H1 (cell line): ENCODE measurements around the gene TNNT3. TPM values are rescaled to one million over a fixed set of nuclear protein-coding genes. Genes with fewer than 3 reads are reported as not detected.

Experiments used
- CTCF ChIA-PET: fragments of 300-600 bp; sonication (Branson Sonifier 250); formaldehyde crosslinking; loops from one replicate; lab custom pipeline; 2021; ENCODE audit not compliant: partially characterized antibody; lab: Charles Lee
- POLR2A ChIA-PET: fragments of 300-600 bp; sonication (Branson Sonifier 250); formaldehyde crosslinking; loops from one replicate; lab custom pipeline; 2021; ENCODE audit warnings: inconsistent platforms; ENCODE audit not compliant: partially characterized antibody; lab: Charles Lee
- DNase-seq, 2 experiments: peaks; one replicate each; pipeline versions ENCODE4 v3.0.0 to v3.0.0-alpha.2; 2010 to 2022; ENCODE audit warnings: low spot score in 2 of 2, low read depth in 1 of 2, mixed read lengths in 1 of 2
- FAIRE-seq: peaks from 2 replicates; lab custom pipeline; 2011; peaks lifted over from hg19 to GRCh38; lab: Jason Lieb, UNC
- H2AFZ ChIP-seq: 2 replicates; pipeline ENCODE4 v1.8.1; 2012; ENCODE audit warnings: low read length, inconsistent platforms
- H2AK5ac ChIP-seq: 2 replicates; pipeline ENCODE4 v1.6.1; 2013; ENCODE audit warnings: low read depth, low read length
- H2BK120ac ChIP-seq: replicated peaks from 2 replicates; pipeline ENCODE3; 2013; ENCODE audit warnings: low read depth, low read length, inconsistent platforms
- H2BK12ac ChIP-seq: 2 replicates; pipeline ENCODE4 v1.6.1; 2013; ENCODE audit warnings: low read depth, low read length
- H2BK15ac ChIP-seq: 2 replicates; pipeline ENCODE4 v1.6.1; 2013; ENCODE audit warnings: low read length
- H2BK20ac ChIP-seq: 2 replicates; pipeline ENCODE4 v1.6.1; 2013; ENCODE audit warnings: low read length
- H2BK5ac ChIP-seq: 2 replicates; pipeline ENCODE4 v1.6.1; 2013; ENCODE audit warnings: low read depth, low read length
- H3K14ac ChIP-seq: 2 replicates; pipeline ENCODE4 v1.6.1; 2013; ENCODE audit warnings: inconsistent platforms; ENCODE audit not compliant: insufficient read length
- H3K18ac ChIP-seq: 2 replicates; pipeline ENCODE4 v1.6.1; 2013; ENCODE audit warnings: low read length; ENCODE audit errors: extremely low read depth
- H3K23ac ChIP-seq: 2 replicates; pipeline ENCODE4 v1.6.1; 2013; ENCODE audit warnings: inconsistent platforms; ENCODE audit not compliant: insufficient read length
- H3K23me2 ChIP-seq: 2 replicates; pipeline ENCODE4 v1.6.1; 2013; ENCODE audit warnings: low read depth, low read length
- H3K27ac ChIP-seq: 2 replicates; pipeline ENCODE4 v1.6.1; 2011; ENCODE audit warnings: low read depth, low read length, inconsistent platforms
- H3K27me3 ChIP-seq, 4 experiments: replicated peaks in 1 of 4; 1 replicate in 1 of 4; 2 replicates in 3 of 4; pipeline versions ENCODE4 v1.6.1 to v1.8.1; 2011 to 2013; ENCODE audit warnings: low read length in 3 of 4, mild to moderate bottlenecking in 3 of 4, inconsistent platforms in 2 of 4, mixed read lengths in 2 of 4, moderate library complexity in 1 of 4; ENCODE audit not compliant: control insufficient read depth in 3 of 4, insufficient read depth in 3 of 4; ENCODE audit errors: extremely low read depth in 1 of 4
- H3K36me3 ChIP-seq, 4 experiments: 2 replicates each; pipeline versions ENCODE4 v1.6.1 to v1.8.1; 2011 to 2013; ENCODE audit warnings: mild to moderate bottlenecking in 4 of 4, low read length in 3 of 4, moderate library complexity in 2 of 4, control low read depth in 1 of 4, inconsistent platforms in 1 of 4; ENCODE audit not compliant: insufficient read depth in 4 of 4, control insufficient read depth in 2 of 4
- H3K4ac ChIP-seq: replicated peaks from 2 replicates; pipeline ENCODE3; 2013; ENCODE audit warnings: low read length, low read depth, mixed read lengths, inconsistent platforms; ENCODE audit not compliant: insufficient read length
- H3K4me1 ChIP-seq, 4 experiments: replicated peaks in 1 of 4; 1 replicate in 1 of 4; 2 replicates in 3 of 4; pipeline versions ENCODE4 v1.6.1 to v1.8.1; 2011 to 2013; ENCODE audit warnings: low read length in 3 of 4, inconsistent platforms in 2 of 4, mixed read lengths in 1 of 4; ENCODE audit not compliant: insufficient read depth in 4 of 4, control insufficient read depth in 3 of 4
- H3K4me2 ChIP-seq, 2 experiments: 2 replicates each; pipeline versions ENCODE4 v1.6.1 to v1.8.1; 2011 to 2013; ENCODE audit warnings: low read depth in 2 of 2, low read length in 2 of 2, control low read depth in 1 of 2, inconsistent platforms in 1 of 2, mild to moderate bottlenecking in 1 of 2; ENCODE audit not compliant: insufficient read depth in 1 of 2
- H3K4me3 ChIP-seq, 4 experiments: fragments of 200-600, 300-600 bp in 1 of 4; sonication (generic), shearing (Covaris generic), sonication (Bioruptor Twin) in 1 of 4; 2 replicates each; pipeline versions ENCODE4 v1.5.1 to v1.8.1; 2011 to 2016; ENCODE audit warnings: low read length in 4 of 4, low read depth in 3 of 4, control low read depth in 2 of 4, inconsistent platforms in 2 of 4, mild to moderate bottlenecking in 2 of 4, mixed read lengths in 1 of 4, moderate library complexity in 1 of 4; ENCODE audit not compliant: insufficient read depth in 2 of 4; ENCODE audit errors: extremely low read depth in 1 of 4
- H3K56ac ChIP-seq: replicated peaks from 2 replicates; pipeline ENCODE3; 2013; ENCODE audit warnings: low read depth, mild to moderate bottlenecking, mixed read lengths, low read length, inconsistent platforms; ENCODE audit not compliant: insufficient read length
- H3K79me1 ChIP-seq: 2 replicates; pipeline ENCODE4 v1.6.1; 2013; ENCODE audit warnings: low read depth, low read length, control low read depth
- H3K79me2 ChIP-seq, 2 experiments: 2 replicates each; pipeline versions ENCODE4 v1.6.1 to v1.8.1; 2012 to 2013; ENCODE audit warnings: low read length in 2 of 2, mild to moderate bottlenecking in 2 of 2, inconsistent platforms in 1 of 2; ENCODE audit not compliant: insufficient read depth in 2 of 2, control insufficient read depth in 1 of 2
- H3K9ac ChIP-seq, 4 experiments: replicated peaks in 1 of 4; 1 replicate in 1 of 4; 2 replicates in 3 of 4; pipeline versions ENCODE4 v1.6.1 to v1.8.1; 2011 to 2013; ENCODE audit warnings: low read depth in 3 of 4, low read length in 3 of 4, control low read depth in 2 of 4, mild to moderate bottlenecking in 2 of 4, moderate library complexity in 2 of 4, inconsistent platforms in 1 of 4; ENCODE audit errors: extremely low read depth in 1 of 4
- H3K9me3 ChIP-seq, 2 experiments: 2 replicates each; pipeline versions ENCODE4 v1.6.1 to v1.8.1; 2012 to 2013; ENCODE audit warnings: mild to moderate bottlenecking in 2 of 2, moderate library complexity in 2 of 2, control low read depth in 1 of 2, inconsistent platforms in 1 of 2, low read depth in 1 of 2, low read length in 1 of 2, mixed read lengths in 1 of 2; ENCODE audit not compliant: insufficient read depth in 2 of 2
- H4K20me1 ChIP-seq, 2 experiments: replicated peaks in 1 of 2; 2 replicates each; pipeline versions ENCODE3 to v1.8.1; 2011 to 2013; ENCODE audit warnings: inconsistent platforms in 2 of 2, low read length in 2 of 2, mild to moderate bottlenecking in 1 of 2; ENCODE audit not compliant: insufficient read depth in 2 of 2, control insufficient read depth in 1 of 2
- H4K5ac ChIP-seq: 2 replicates; pipeline ENCODE4 v1.6.1; 2013; ENCODE audit warnings: low read length, low read depth, mixed read lengths, inconsistent platforms; ENCODE audit not compliant: insufficient read length
- H4K8ac ChIP-seq: 2 replicates; pipeline ENCODE4 v1.8.0; 2013; ENCODE audit warnings: mild to moderate bottlenecking, moderate library complexity, low read length, inconsistent platforms; ENCODE audit not compliant: insufficient read depth; ENCODE audit errors: extremely low read depth
- H4K91ac ChIP-seq: replicated peaks from 2 replicates; pipeline ENCODE3; 2013; ENCODE audit warnings: low read length, mixed read lengths, inconsistent platforms; ENCODE audit not compliant: insufficient read length
- EP300 ChIP-seq, 2 experiments: IDR thresholded peaks; 1 replicate in 1 of 2; 2 replicates in 1 of 2; pipeline ENCODE4 v1.6.1; 2011 to 2012; ENCODE audit warnings: low read depth in 2 of 2, low read length in 2 of 2, mild to moderate bottlenecking in 2 of 2, borderline replicate concordance in 1 of 2, inconsistent platforms in 1 of 2, moderate library complexity in 1 of 2
- HDAC6 ChIP-seq: IDR thresholded peaks from one replicate; pipeline ENCODE4 v1.7.1; 2012; ENCODE audit warnings: low read depth, mild to moderate bottlenecking, inconsistent platforms, low read length, moderate library complexity
- KDM5A ChIP-seq: fragments of 200-600 bp; IDR thresholded peaks from 2 replicates; pipeline ENCODE4 v1.7.1; 2012; ENCODE audit warnings: mild to moderate bottlenecking, low read length, inconsistent platforms, mixed read lengths
- MAFK ChIP-seq: IDR thresholded peaks from 2 replicates; pipeline ENCODE4 v1.6.1; 2012; ENCODE audit warnings: low read depth, mild to moderate bottlenecking, improper control_type of control experiment, low read length
- NANOG ChIP-seq: IDR thresholded peaks from 2 replicates; pipeline ENCODE4 v1.6.1; 2011; ENCODE audit warnings: low read length, low read depth, mild to moderate bottlenecking, inconsistent platforms; ENCODE audit not compliant: insufficient read depth, poor library complexity, severe bottlenecking
- RFX5 ChIP-seq: IDR thresholded peaks from 2 replicates; pipeline ENCODE4 v1.6.1; 2011; ENCODE audit warnings: low read depth, low read length, improper control_type of control experiment, borderline replicate concordance
- SIX5 ChIP-seq: IDR thresholded peaks from 2 replicates; pipeline ENCODE4 v1.6.1; 2011; ENCODE audit warnings: mild to moderate bottlenecking, low read depth, low read length
- YY1 ChIP-seq: IDR thresholded peaks from 2 replicates; pipeline ENCODE4 v1.6.1; 2011; ENCODE audit warnings: low read depth, mild to moderate bottlenecking, low read length
- WGBS, 2 experiments: shearing (Covaris generic) in 1 of 2; methylation state at CpG; one replicate each; pipeline versions ENCODE4 v1.1.6 to v1.1.7; 2013 to 2015; ENCODE audit warnings: low lambda C conversion rate in 2 of 2, mixed read lengths in 2 of 2, inconsistent platforms in 1 of 2, low coverage in 1 of 2, missing lambda C conversion rate in 1 of 2; ENCODE audit not compliant: insufficient replicate concordance in 2 of 2, insufficient coverage in 1 of 2, insufficient read length in 1 of 2; ENCODE audit errors: extremely low coverage in 1 of 2, missing lambda C conversion rate in 1 of 2; 5-methylcytosine and 5-hydroxymethylcytosine counted together
- polyA plus RNA-seq, 7 experiments: library from polyadenylated mRNA; depleted of rRNA in 3 of 7; stranded (reverse) in 5 of 7; unstranded in 2 of 7; fragments of >200 nt in 5 of 7; fragments of 200-250 nt in 2 of 7; gene quantifications; 1 replicate in 5 of 7; 2 replicates in 1 of 7; 4 replicates in 1 of 7; pipeline versions ENCODE4 v1.2.1 to v1.2.3, GENCODE V29; 2011 to 2013; ENCODE audit warnings: missing spikeins in 2 of 7, mixed read lengths in 2 of 7
- total RNA-seq: library from RNA; stranded (reverse); fragmentation: NEBNext Ultra II Directional; extraction: Animal tissue kit (Norgen Biotek cat#: 25700); gene quantifications from 2 replicates; pipeline ENCODE4 v1.2.1, GENCODE V29; 2021
- TF ChIP-seq, protein P1 (sequence below): IDR thresholded peaks from 2 replicates; pipeline ENCODE4 v1.6.1; 2011; ENCODE audit warnings: low read length, improper control_type of control experiment

The TNNT3 gene
- total and polyA plus RNA-seq, 2 of the 8 experiments (the other 6 are each of a cell fraction or from before 2014, with no cell fraction given) = not detected

DNA sequence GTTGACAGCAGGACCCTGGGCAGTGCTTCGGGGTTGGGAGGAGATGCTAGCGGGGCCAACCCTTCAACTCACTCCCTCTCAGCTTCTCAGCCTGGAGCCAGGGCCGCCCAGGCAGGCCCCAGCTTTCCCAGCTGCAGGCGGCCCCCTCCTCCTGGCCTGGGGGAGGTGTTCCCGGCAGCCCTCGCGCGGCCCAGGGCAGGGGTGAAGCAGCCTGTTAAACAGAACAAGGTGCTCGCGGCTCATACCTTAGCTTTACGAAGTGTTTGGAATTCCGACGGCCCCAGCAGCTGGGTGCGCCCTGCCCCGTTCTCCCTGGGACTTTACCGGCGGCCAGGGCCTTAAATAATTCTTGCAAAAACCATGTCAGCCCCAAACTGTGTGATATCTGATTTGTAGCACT lies 44.8 kb downstream of the TNNT3 start:
- WGBS, 2 experiments = no CpG with 5 or more reads among the region's 17 CpGs
- DNase-seq (no peak), FAIRE-seq (no peak)
- H3K14ac ChIP-seq = no peak overlapping the region
- no peak overlapping the region for H3K4me3 ChIP-seq
- no peaks in the 10 kb centered on the region for H3K79me2 ChIP-seq
- no peak overlapping the region for H2BK15ac ChIP-seq
- H4K8ac ChIP-seq = no peak overlapping the region
- H2BK120ac ChIP-seq = no peak overlapping the region
- no peaks in the 10 kb centered on the region for H3K23me2 ChIP-seq
- no peak overlapping the region for H3K27ac ChIP-seq
- POLR2A ChIA-PET = interaction anchor here (1.5 kb wide), 1 partner anchor 194 kb away, joined by 3 read pairs; no protein-coding TSS in a partner anchor
- H4K5ac ChIP-seq = no peak overlapping the region
- H2AFZ ChIP-seq = no peak overlapping the region
- no peak overlapping the region for H2BK5ac ChIP-seq
- H3K4me2 ChIP-seq = no peak overlapping the region
- H3K27me3 ChIP-seq = no peaks in the 10 kb centered on the region
- no peak overlapping the region for H2BK20ac ChIP-seq
- H3K4ac ChIP-seq = no peak overlapping the region
- no peaks in the 10 kb centered on the region for H4K20me1 ChIP-seq
- H2BK12ac ChIP-seq = no peak overlapping the region
- no peak overlapping the region for H3K9ac ChIP-seq
- CTCF ChIA-PET = interaction anchor here (0.6 to 6.6 kb wide), 11 partner anchors 9 to 426 kb away, joined by 3 to 100 read pairs (median 3); no protein-coding TSS in a partner anchor
- no peaks in the 10 kb centered on the region for H3K9me3 ChIP-seq
- H3K23ac ChIP-seq = no peak overlapping the region
- no peak overlapping the region for H4K91ac ChIP-seq
- no peaks in the 10 kb centered on the region for H3K79me1 ChIP-seq
- H3K36me3 ChIP-seq = no peaks in the 10 kb centered on the region
- no peak for TF ChIP-seq MAFK
- no peak for TF ChIP-seq HDAC6
- TF ChIP-seq RFX5 = no peak
- TF ChIP-seq EP300 (IDR thresholded peaks at IDR 0.05; ENCODE audit: borderline replicate concordance in 1 of 2, low read depth in 2 of 2, low read length in 2 of 2) = no peak
- no peak for TF ChIP-seq YY1
- TF ChIP-seq SIX5 = no peak
- TF ChIP-seq, protein P1, sequence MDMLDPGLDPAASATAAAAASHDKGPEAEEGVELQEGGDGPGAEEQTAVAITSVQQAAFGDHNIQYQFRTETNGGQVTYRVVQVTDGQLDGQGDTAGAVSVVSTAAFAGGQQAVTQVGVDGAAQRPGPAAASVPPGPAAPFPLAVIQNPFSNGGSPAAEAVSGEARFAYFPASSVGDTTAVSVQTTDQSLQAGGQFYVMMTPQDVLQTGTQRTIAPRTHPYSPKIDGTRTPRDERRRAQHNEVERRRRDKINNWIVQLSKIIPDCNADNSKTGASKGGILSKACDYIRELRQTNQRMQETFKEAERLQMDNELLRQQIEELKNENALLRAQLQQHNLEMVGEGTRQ = no peak
- no peak for TF ChIP-seq KDM5A
- TF ChIP-seq NANOG = no peak
- no peaks in the 10 kb centered on the region for H3K4me1 ChIP-seq
- no peak overlapping the region for H2AK5ac ChIP-seq
- H3K56ac ChIP-seq = no peak overlapping the region
- H3K18ac ChIP-seq = no peak overlapping the region
